ENCODE data around the gene TLL2. TPM values are rescaled to one million over a fixed set of nuclear protein-coding genes. Genes with fewer than 3 reads are reported as not detected.

Gene TLL2
- total RNA-seq, 2 donors from 2014 or later, result 0.28 to 0.32 TPM

DNA sequence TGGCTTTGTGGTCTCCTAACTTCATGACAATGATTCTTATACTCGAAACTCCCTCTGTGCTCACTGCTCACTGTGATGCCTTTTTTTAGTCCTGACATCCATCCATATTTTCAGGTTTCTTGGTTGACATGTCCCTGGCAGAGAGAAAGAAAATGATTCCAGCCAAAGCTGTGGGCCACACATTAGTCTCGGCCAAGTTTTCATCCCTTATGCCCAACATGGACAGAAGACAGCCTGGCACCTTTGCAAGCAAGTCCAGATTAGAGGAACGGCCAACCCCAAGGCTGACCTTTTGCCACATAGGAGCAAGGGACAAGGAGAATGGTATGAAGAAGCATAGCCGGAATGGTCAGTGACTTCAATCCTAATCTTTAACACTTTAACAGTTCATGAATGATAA lies 146.3 kb downstream of the TLL2 start:
- Histone ChIP-seq H3K36me3 (no peaks in the 10 kb centered on the region), H3K27ac (no peak overlapping the region), H3K27me3 (replicated peaks; ENCODE audit: insufficient read depth) (no peaks in the 10 kb centered on the region), H3K4me1 (replicated peaks) (no peaks in the 10 kb centered on the region), H3K4me3 (no peak overlapping the region), H3K9me3 (no peaks in the 10 kb centered on the region)
- WGBS, result 88% methylated on average over 4 of the region's 4 CpGs
- no peak for DNase-seq (ENCODE audit: low spot score)
- intact Hi-C loops (cut with DNase I), result no loop called here
- TF ChIP-seq POLR2A (IDR thresholded peaks at IDR 0.05), result no peak
- TF ChIP-seq, protein P1, sequence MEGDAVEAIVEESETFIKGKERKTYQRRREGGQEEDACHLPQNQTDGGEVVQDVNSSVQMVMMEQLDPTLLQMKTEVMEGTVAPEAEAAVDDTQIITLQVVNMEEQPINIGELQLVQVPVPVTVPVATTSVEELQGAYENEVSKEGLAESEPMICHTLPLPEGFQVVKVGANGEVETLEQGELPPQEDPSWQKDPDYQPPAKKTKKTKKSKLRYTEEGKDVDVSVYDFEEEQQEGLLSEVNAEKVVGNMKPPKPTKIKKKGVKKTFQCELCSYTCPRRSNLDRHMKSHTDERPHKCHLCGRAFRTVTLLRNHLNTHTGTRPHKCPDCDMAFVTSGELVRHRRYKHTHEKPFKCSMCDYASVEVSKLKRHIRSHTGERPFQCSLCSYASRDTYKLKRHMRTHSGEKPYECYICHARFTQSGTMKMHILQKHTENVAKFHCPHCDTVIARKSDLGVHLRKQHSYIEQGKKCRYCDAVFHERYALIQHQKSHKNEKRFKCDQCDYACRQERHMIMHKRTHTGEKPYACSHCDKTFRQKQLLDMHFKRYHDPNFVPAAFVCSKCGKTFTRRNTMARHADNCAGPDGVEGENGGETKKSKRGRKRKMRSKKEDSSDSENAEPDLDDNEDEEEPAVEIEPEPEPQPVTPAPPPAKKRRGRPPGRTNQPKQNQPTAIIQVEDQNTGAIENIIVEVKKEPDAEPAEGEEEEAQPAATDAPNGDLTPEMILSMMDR (IDR thresholded peaks at IDR 0.05), result no peak
- no peak for TF ChIP-seq POLR2AphosphoS5 (IDR thresholded peaks at IDR 0.05)

- Histone ChIP-seq H3K9me3 (no peaks in the 10 kb centered on the region), H3K4me3 (no peak overlapping the region), H3K4me1 (replicated peaks) (no peaks in the 10 kb centered on the region), H3K27me3 (replicated peaks; ENCODE audit: insufficient read depth) (no peaks in the 10 kb centered on the region), H3K36me3 (no peaks in the 10 kb centered on the region), H3K27ac (no peak overlapping the region)
- no peak for DNase-seq (ENCODE audit: low spot score)
- TF ChIP-seq, protein P1 (IDR thresholded peaks at IDR 0.05), result no peak
- no peak for TF ChIP-seq POLR2AphosphoS5 (IDR thresholded peaks at IDR 0.05)
- no peak for TF ChIP-seq POLR2A (IDR thresholded peaks at IDR 0.05)
- 82% methylated on average over 3 of the region's 3 CpGs for WGBS
- intact Hi-C loops (cut with DNase I), result no loop called here
Observed at GRCh38 chr10:96366508-96366907, 147.2 kb downstream of the TLL2 start.

DNA sequence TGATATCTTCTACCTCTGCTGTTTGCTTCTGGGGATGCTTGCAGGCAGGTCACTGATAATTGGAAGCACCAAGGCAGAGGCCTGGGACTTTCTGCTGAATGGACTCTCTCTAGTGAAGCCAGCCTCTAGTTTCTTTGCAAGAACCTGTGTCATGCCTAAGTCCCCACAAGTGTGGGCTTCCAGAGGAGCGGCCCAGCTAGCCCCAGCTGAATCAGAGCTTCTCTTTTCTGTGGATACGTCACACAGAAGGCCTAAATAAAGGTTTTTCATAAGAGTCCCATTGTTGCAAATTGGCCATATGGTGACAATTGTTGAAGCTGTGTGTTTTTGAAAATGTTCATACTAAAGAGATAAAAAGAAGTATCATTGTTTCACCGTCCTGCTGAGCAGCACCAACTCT lies 148.2 kb downstream of the TLL2 start:
- 87% methylated on average over 3 of the region's 3 CpGs for WGBS
- Histone ChIP-seq H3K4me1 (replicated peaks) (no peaks in the 10 kb centered on the region), H3K9me3 (no peaks in the 10 kb centered on the region), H3K36me3 (no peaks in the 10 kb centered on the region), H3K4me3 (no peak overlapping the region), H3K27me3 (replicated peaks; ENCODE audit: insufficient read depth) (no peaks in the 10 kb centered on the region), H3K27ac (no peak overlapping the region)
- DNase-seq (ENCODE audit: low spot score), result no peak
- no peak for TF ChIP-seq POLR2AphosphoS5 (IDR thresholded peaks at IDR 0.05)
- TF ChIP-seq, protein P1 (IDR thresholded peaks at IDR 0.05), result no peak
- no peak for TF ChIP-seq POLR2A (IDR thresholded peaks at IDR 0.05)
- intact Hi-C loops (cut with DNase I), result no loop called here

DNA sequence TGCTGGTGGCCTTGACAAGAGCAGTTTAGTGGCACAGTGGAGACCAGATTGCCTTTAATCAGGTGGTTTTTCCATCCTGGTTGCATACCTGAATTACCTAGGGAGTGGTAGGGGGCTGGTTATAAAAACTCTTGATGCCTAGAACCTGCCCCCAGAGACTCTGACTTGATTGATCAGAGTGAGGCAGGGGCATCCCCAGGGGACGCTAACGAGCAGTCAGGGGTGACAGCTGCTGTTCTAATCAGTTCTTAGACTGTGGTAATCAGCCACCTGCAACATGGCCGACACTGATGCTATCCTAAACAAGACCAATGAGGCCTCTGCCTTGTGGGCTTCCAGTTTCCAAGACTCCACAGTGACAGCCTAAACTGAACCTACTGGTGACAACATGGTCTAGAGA lies 153.0 kb downstream of the TLL2 start:
- no peak for DNase-seq (ENCODE audit: low spot score)
- 77% methylated on average over 3 of the region's 3 CpGs for WGBS
- H3K9me3 ChIP-seq, result no peaks in the 10 kb centered on the region
- intact Hi-C loops (cut with DNase I), result no loop called here
- H3K4me1 ChIP-seq (replicated peaks), result no peaks in the 10 kb centered on the region
- no peak overlapping the region for H3K27ac ChIP-seq
- no peaks in the 10 kb centered on the region for H3K36me3 ChIP-seq
- H3K4me3 ChIP-seq, result no peak overlapping the region
- no peak for TF ChIP-seq POLR2A (IDR thresholded peaks at IDR 0.05)
- TF ChIP-seq, protein P1 (IDR thresholded peaks at IDR 0.05), result no peak
- TF ChIP-seq POLR2AphosphoS5 (IDR thresholded peaks at IDR 0.05), result no peak
- no peaks in the 10 kb centered on the region for H3K27me3 ChIP-seq (replicated peaks; ENCODE audit: insufficient read depth)

DNA sequence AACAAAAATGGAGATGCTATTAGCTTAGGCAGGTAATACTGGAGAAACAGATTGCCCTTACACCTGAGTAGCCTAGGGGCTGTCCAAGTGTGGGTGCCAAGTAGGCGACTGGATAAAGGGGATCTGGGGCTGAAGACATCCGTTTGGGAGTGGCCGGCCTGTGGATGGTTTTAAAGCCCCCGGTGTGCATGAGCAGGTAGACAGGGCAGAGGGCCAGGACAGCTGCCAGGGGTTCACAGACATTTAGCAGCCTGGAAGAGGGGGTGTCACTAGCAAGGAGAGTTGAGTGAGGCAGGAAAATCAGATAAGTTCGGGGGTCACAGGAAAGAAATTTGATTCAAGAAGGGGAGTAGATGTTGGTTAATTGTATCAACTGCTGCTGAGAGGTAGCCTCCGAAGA lies 153.4 kb downstream of the TLL2 start:
- Histone ChIP-seq H3K36me3 (no peaks in the 10 kb centered on the region), H3K27me3 (replicated peaks; ENCODE audit: insufficient read depth) (no peaks in the 10 kb centered on the region), H3K27ac (no peak overlapping the region), H3K9me3 (no peaks in the 10 kb centered on the region), H3K4me3 (no peak overlapping the region), H3K4me1 (replicated peaks) (no peaks in the 10 kb centered on the region)
- 92% methylated on average over 6 of the region's 6 CpGs for WGBS
- TF ChIP-seq, protein P1 (IDR thresholded peaks at IDR 0.05), result no peak
- no peak for TF ChIP-seq POLR2A (IDR thresholded peaks at IDR 0.05)
- no peak for TF ChIP-seq POLR2AphosphoS5 (IDR thresholded peaks at IDR 0.05)
- no peak for DNase-seq (ENCODE audit: low spot score)
- intact Hi-C loops (cut with DNase I), result no loop called here
